ENCODE data around the gene ABTB2.

ABTB2 gene

GRCh38 chr11:34150494-34151151 lies 207.2 kb downstream of the ABTB2 start:
- Histone ChIP-seq H2BK12ac (ENCODE audit: low read length) (no peak overlapping the region), H2AK5ac (ENCODE audit: low read depth, low read length) (no peak overlapping the region), H2BK15ac (ENCODE audit: low read length) (no peak overlapping the region), H3K27me3 (ENCODE audit: control insufficient read depth in 3 of 3, insufficient read depth in 3 of 3, low read depth in 1 of 3, low read length in 3 of 3) (no peaks in the 10 kb centered on the region), H3K23ac (ENCODE audit: low read depth, low read length, poor library complexity) (no peak overlapping the region), H3K9ac (ENCODE audit: low read depth, low read length, poor library complexity) (no peak overlapping the region), H3K18ac (ENCODE audit: low read length) (no peak overlapping the region), H2BK5ac (ENCODE audit: low read length) (no peak overlapping the region), H2AFZ (ENCODE audit: low read length) (no peak overlapping the region), H3K79me1 (ENCODE audit: low read depth, low read length) (no peaks in the 10 kb centered on the region), H3K27ac (replicated peaks; ENCODE audit: low read length) (no peak overlapping the region), H3K4me3 (ENCODE audit: low read length in 2 of 2) (no peak overlapping the region), H4K91ac (ENCODE audit: low read depth, low read length, poor library complexity) (no peak overlapping the region), H3K4ac (ENCODE audit: low read length) (no peak overlapping the region), H2BK120ac (ENCODE audit: low read depth, low read length) (no peak overlapping the region), H3K14ac (ENCODE audit: low read length) (no peak overlapping the region), H3K4me2 (ENCODE audit: insufficient read depth, low read length, poor library complexity, severe bottlenecking) (no peak overlapping the region), H3K4me1 (ENCODE audit: control insufficient read depth in 2 of 2, insufficient read depth in 1 of 2, low read depth in 1 of 2, low read length in 2 of 2) (peaks cover 0 to 22% of the 10 kb centered on the region in 2 donors), H3K9me3 (replicated peaks in 1 of 2; ENCODE audit: control insufficient read depth in 2 of 2, insufficient read depth in 1 of 2, low read depth in 1 of 2, low read length in 2 of 2) (no peaks in the 10 kb centered on the region), H4K8ac (ENCODE audit: low read depth, low read length) (no peak overlapping the region), H3K36me3 (replicated peaks in 1 of 2; ENCODE audit: control insufficient read depth in 2 of 2, insufficient read depth in 2 of 2, low read length in 2 of 2) (peaks cover 11 to 90% of the 10 kb centered on the region in 2 donors)
- DNase-seq (ENCODE audit: low spot score), result no peak
- WGBS, 2 donors (ENCODE audit: extremely low coverage in 2 of 2, insufficient read length in 2 of 2, insufficient replicate concordance in 1 of 2), result no CpG with 5 or more reads among the region's 6 CpGs

GRCh38 chr11:34149786-34150185 lies 208.0 kb downstream of the ABTB2 start:
- Histone ChIP-seq H2BK120ac (ENCODE audit: low read depth, low read length) (no peak overlapping the region), H3K4ac (ENCODE audit: low read length) (no peak overlapping the region), H4K91ac (ENCODE audit: low read depth, low read length, poor library complexity) (no peak overlapping the region), H2AFZ (ENCODE audit: low read length) (no peak overlapping the region), H3K9me3 (replicated peaks in 1 of 2; ENCODE audit: control insufficient read depth in 2 of 2, insufficient read depth in 1 of 2, low read depth in 1 of 2, low read length in 2 of 2) (no peaks in the 10 kb centered on the region), H2BK5ac (ENCODE audit: low read length) (no peak overlapping the region), H3K4me3 (ENCODE audit: low read length in 2 of 2) (no peak overlapping the region), H3K4me1 (ENCODE audit: control insufficient read depth in 2 of 2, insufficient read depth in 1 of 2, low read depth in 1 of 2, low read length in 2 of 2) (peaks cover 0 to 22% of the 10 kb centered on the region in 2 donors), H3K27me3 (ENCODE audit: control insufficient read depth in 3 of 3, insufficient read depth in 3 of 3, low read depth in 1 of 3, low read length in 3 of 3) (no peaks in the 10 kb centered on the region), H3K23ac (ENCODE audit: low read depth, low read length, poor library complexity) (no peak overlapping the region), H3K27ac (replicated peaks; ENCODE audit: low read length) (no peak overlapping the region), H2BK12ac (ENCODE audit: low read length) (no peak overlapping the region), H3K79me1 (ENCODE audit: low read depth, low read length) (no peaks in the 10 kb centered on the region), H2AK5ac (ENCODE audit: low read depth, low read length) (no peak overlapping the region), H3K9ac (ENCODE audit: low read depth, low read length, poor library complexity) (no peak overlapping the region), H4K8ac (ENCODE audit: low read depth, low read length) (no peak overlapping the region), H3K18ac (ENCODE audit: low read length) (no peak overlapping the region), H3K14ac (ENCODE audit: low read length) (no peak overlapping the region), H3K36me3 (replicated peaks in 1 of 2; ENCODE audit: control insufficient read depth in 2 of 2, insufficient read depth in 2 of 2, low read length in 2 of 2) (peaks cover 14 to 91% of the 10 kb centered on the region in 2 donors), H2BK15ac (ENCODE audit: low read length) (no peak overlapping the region), H3K4me2 (ENCODE audit: insufficient read depth, low read length, poor library complexity, severe bottlenecking) (no peak overlapping the region)
- WGBS, 2 donors (ENCODE audit: extremely low coverage in 2 of 2, insufficient read length in 2 of 2, insufficient replicate concordance in 1 of 2), result no CpG with 5 or more reads among the region's 13 CpGs
- DNase-seq (ENCODE audit: low spot score), result no peak

- no peak overlapping the region for H3K27ac ChIP-seq (replicated peaks; ENCODE audit: low read length)
- peaks cover 14 to 91% of the 10 kb centered on the region in 2 donors for H3K36me3 ChIP-seq (replicated peaks in 1 of 2; ENCODE audit: control insufficient read depth in 2 of 2, insufficient read depth in 2 of 2, low read length in 2 of 2)
- H2BK120ac ChIP-seq (ENCODE audit: low read depth, low read length), result no peak overlapping the region
Measured at GRCh38 chr11:34149274-34149673, 208.5 kb downstream of the ABTB2 start.

GRCh38 chr11:34148504-34149165 lies 209.2 kb downstream of the ABTB2 start:
- no peak overlapping the region for H2AK5ac ChIP-seq (ENCODE audit: low read depth, low read length)
- no peak overlapping the region for H3K14ac ChIP-seq (ENCODE audit: low read length)
- no peaks in the 10 kb centered on the region for H3K27me3 ChIP-seq (ENCODE audit: control insufficient read depth in 3 of 3, insufficient read depth in 3 of 3, low read depth in 1 of 3, low read length in 3 of 3)
- DNase-seq (ENCODE audit: low spot score), result no peak
- WGBS, 2 donors (ENCODE audit: extremely low coverage in 2 of 2, insufficient read length in 2 of 2, insufficient replicate concordance in 1 of 2), result no CpG with 5 or more reads among the region's 16 CpGs
- H3K4ac ChIP-seq (ENCODE audit: low read length), result no peak overlapping the region
- no peak overlapping the region for H3K9ac ChIP-seq (ENCODE audit: low read depth, low read length, poor library complexity)
- H3K9me3 ChIP-seq (replicated peaks in 1 of 2; ENCODE audit: control insufficient read depth in 2 of 2, insufficient read depth in 1 of 2, low read depth in 1 of 2, low read length in 2 of 2), result no peaks in the 10 kb centered on the region
- H3K4me2 ChIP-seq (ENCODE audit: insufficient read depth, low read length, poor library complexity, severe bottlenecking), result no peak overlapping the region
- H3K4me1 ChIP-seq (ENCODE audit: control insufficient read depth in 2 of 2, insufficient read depth in 1 of 2, low read depth in 1 of 2, low read length in 2 of 2), result peaks cover 0 to 24% of the 10 kb centered on the region in 2 donors
- no peaks in the 10 kb centered on the region for H3K79me1 ChIP-seq (ENCODE audit: low read depth, low read length)
- no peak overlapping the region for H2BK12ac ChIP-seq (ENCODE audit: low read length)
- H3K18ac ChIP-seq (ENCODE audit: low read length), result no peak overlapping the region
- H3K36me3 ChIP-seq (replicated peaks in 1 of 2; ENCODE audit: control insufficient read depth in 2 of 2, insufficient read depth in 2 of 2, low read length in 2 of 2), result peaks cover 14 to 91% of the 10 kb centered on the region in 2 donors
- H2BK5ac ChIP-seq (ENCODE audit: low read length), result no peak overlapping the region
- no peak overlapping the region for H4K8ac ChIP-seq (ENCODE audit: low read depth, low read length)
- H2AFZ ChIP-seq (ENCODE audit: low read length), result peak overlapping the region; percentile 78
- no peak overlapping the region for H3K23ac ChIP-seq (ENCODE audit: low read depth, low read length, poor library complexity)
- H3K27ac ChIP-seq (replicated peaks; ENCODE audit: low read length), result no peak overlapping the region
- H3K4me3 ChIP-seq (ENCODE audit: low read length in 2 of 2), result no peak overlapping the region
- H4K91ac ChIP-seq (ENCODE audit: low read depth, low read length, poor library complexity), result no peak overlapping the region
- no peak overlapping the region for H2BK120ac ChIP-seq (ENCODE audit: low read depth, low read length)
- H2BK15ac ChIP-seq (ENCODE audit: low read length), result no peak overlapping the region

More at GRCh38 chr11:34149274-34149673, 208.5 kb downstream of the ABTB2 start:
- Histone ChIP-seq H3K79me1 (ENCODE audit: low read depth, low read length) (no peaks in the 10 kb centered on the region), H3K4me1 (ENCODE audit: control insufficient read depth in 2 of 2, insufficient read depth in 1 of 2, low read depth in 1 of 2, low read length in 2 of 2) (peaks cover 0 to 22% of the 10 kb centered on the region in 2 donors), H3K27me3 (ENCODE audit: control insufficient read depth in 3 of 3, insufficient read depth in 3 of 3, low read depth in 1 of 3, low read length in 3 of 3) (no peaks in the 10 kb centered on the region), H4K8ac (ENCODE audit: low read depth, low read length) (no peak overlapping the region), H2BK12ac (ENCODE audit: low read length) (no peak overlapping the region), H3K4ac (ENCODE audit: low read length) (no peak overlapping the region), H2AFZ (ENCODE audit: low read length) (peak overlapping the region; percentile 78), H3K4me2 (ENCODE audit: insufficient read depth, low read length, poor library complexity, severe bottlenecking) (no peak overlapping the region), H3K4me3 (ENCODE audit: low read length in 2 of 2) (no peak overlapping the region), H2BK15ac (ENCODE audit: low read length) (no peak overlapping the region), H3K9me3 (replicated peaks in 1 of 2; ENCODE audit: control insufficient read depth in 2 of 2, insufficient read depth in 1 of 2, low read depth in 1 of 2, low read length in 2 of 2) (no peaks in the 10 kb centered on the region), H2AK5ac (ENCODE audit: low read depth, low read length) (no peak overlapping the region), H3K14ac (ENCODE audit: low read length) (no peak overlapping the region), H4K91ac (ENCODE audit: low read depth, low read length, poor library complexity) (no peak overlapping the region), H3K23ac (ENCODE audit: low read depth, low read length, poor library complexity) (no peak overlapping the region), H2BK5ac (ENCODE audit: low read length) (no peak overlapping the region), H3K9ac (ENCODE audit: low read depth, low read length, poor library complexity) (no peak overlapping the region), H3K18ac (ENCODE audit: low read length) (no peak overlapping the region)
- DNase-seq (ENCODE audit: low spot score), result no peak
- no CpG with 5 or more reads among the region's 7 CpGs for WGBS, 2 donors (ENCODE audit: extremely low coverage in 2 of 2, insufficient read length in 2 of 2, insufficient replicate concordance in 1 of 2)
